ENCODE data around the gene ARFGAP3. TPM values are rescaled to one million over a fixed set of nuclear protein-coding genes. Genes with fewer than 3 reads are reported as not detected.

The ARFGAP3 gene
- total and polyA plus RNA-seq, 4 donors, result 37.0 to 41.0 (median 38.2) TPM

DNA sequence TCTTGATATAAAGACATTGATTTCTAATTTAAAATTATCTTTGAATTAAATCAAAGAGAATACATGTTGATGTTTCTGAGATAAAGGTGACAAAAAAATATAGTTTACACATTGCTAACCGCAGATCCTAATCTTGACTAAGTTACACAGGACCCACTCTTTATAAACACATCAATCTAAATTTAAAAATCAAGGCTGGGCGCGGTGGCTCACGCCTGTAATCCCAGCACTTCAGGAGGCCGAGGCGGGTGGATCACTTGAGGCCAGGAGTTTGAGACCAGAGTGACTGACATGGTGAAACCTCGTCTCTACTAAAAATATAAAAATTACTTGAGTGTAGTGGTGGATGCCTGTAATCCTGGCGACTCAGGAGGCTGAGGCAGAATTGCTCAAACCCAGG lies 1.9 kb downstream of the ARFGAP3 start:
- H3K36me3 ChIP-seq (ENCODE audit: control insufficient read depth, insufficient read depth, low read length), result peaks cover 4% of the 10 kb centered on the region
- H3K4me3 ChIP-seq (ENCODE audit: low read depth, low read length), result no peak overlapping the region
- WGBS (ENCODE audit: insufficient coverage), result no CpG with 5 or more reads among the region's 8 CpGs
- no peak overlapping the region for H3K27ac ChIP-seq (ENCODE audit: low read depth, low read length)
- no peaks in the 10 kb centered on the region for H3K27me3 ChIP-seq (ENCODE audit: control insufficient read depth, insufficient read depth, low read length)
- no peaks in the 10 kb centered on the region for H3K9me3 ChIP-seq (ENCODE audit: control insufficient read depth, insufficient read depth, low read length)
- peaks cover 27% of the 10 kb centered on the region for H3K4me1 ChIP-seq (ENCODE audit: control insufficient read depth, insufficient read depth, low read length)
- DNase-seq (ENCODE audit: low read depth in 4 of 6, low spot score in 6 of 6), result no peak

DNA sequence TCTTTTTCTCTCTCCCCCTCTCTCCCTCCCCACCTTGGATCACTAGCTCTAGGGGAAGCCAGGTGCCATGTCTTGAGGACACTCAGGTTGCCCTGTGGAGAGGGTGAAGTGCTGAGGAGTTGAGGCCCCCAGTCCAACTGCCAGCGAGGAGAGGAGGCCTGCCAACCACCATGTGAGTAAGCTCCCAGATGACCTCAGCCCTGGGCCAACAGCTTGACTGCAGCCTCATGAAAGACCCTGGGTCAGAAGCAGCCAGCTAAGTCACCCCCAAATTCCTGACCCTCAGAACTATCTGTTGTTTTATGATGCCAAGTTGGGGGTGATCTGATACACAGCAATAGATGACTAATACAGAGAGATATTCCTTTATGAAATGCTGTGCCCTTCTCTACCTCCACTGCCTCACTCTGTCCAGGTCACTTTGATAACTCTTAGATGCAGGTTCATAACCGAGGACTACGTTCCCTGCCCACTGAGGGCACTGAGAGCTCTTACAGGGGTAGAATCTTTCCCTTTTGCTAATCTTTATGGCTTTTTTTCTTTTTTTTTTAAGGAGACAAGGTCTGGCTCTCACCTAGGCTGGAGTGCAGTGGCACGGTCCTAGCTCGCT lies 8.0 kb downstream of the ARFGAP3 start:
- no peak overlapping the region for H3K4me3 ChIP-seq (ENCODE audit: low read depth, low read length)
- no peak overlapping the region for H3K27ac ChIP-seq (ENCODE audit: low read depth, low read length)
- H3K27me3 ChIP-seq (ENCODE audit: control insufficient read depth, insufficient read depth, low read length), result no peaks in the 10 kb centered on the region
- WGBS (ENCODE audit: insufficient coverage), result 96% methylated on average over 3 of the region's 5 CpGs
- peaks cover 25% of the 10 kb centered on the region for H3K36me3 ChIP-seq (ENCODE audit: control insufficient read depth, insufficient read depth, low read length)
- no peak for DNase-seq (ENCODE audit: low read depth in 4 of 6, low spot score in 6 of 6)
- no peaks in the 10 kb centered on the region for H3K9me3 ChIP-seq (ENCODE audit: control insufficient read depth, insufficient read depth, low read length)
- H3K4me1 ChIP-seq (ENCODE audit: control insufficient read depth, insufficient read depth, low read length), result no peaks in the 10 kb centered on the region

GRCh38 chr22:42847110-42847509 lies 10.0 kb downstream of the ARFGAP3 start:
- DNase-seq (ENCODE audit: low read depth in 4 of 6, low spot score in 6 of 6), result no peak
- no peaks in the 10 kb centered on the region for H3K27me3 ChIP-seq (ENCODE audit: control insufficient read depth, insufficient read depth, low read length)
- H3K4me3 ChIP-seq (ENCODE audit: low read depth, low read length), result no peak overlapping the region
- no peaks in the 10 kb centered on the region for H3K4me1 ChIP-seq (ENCODE audit: control insufficient read depth, insufficient read depth, low read length)
- WGBS (ENCODE audit: insufficient coverage), result 92% methylated on average over 2 of the region's 3 CpGs
- H3K36me3 ChIP-seq (ENCODE audit: control insufficient read depth, insufficient read depth, low read length), result peaks cover 39% of the 10 kb centered on the region
- no peak overlapping the region for H3K27ac ChIP-seq (ENCODE audit: low read depth, low read length)
- H3K9me3 ChIP-seq (ENCODE audit: control insufficient read depth, insufficient read depth, low read length), result no peaks in the 10 kb centered on the region

- DNase-seq (ENCODE audit: low read depth in 4 of 6, low spot score in 6 of 6), result no peak
- Histone ChIP-seq H3K27ac (ENCODE audit: low read depth, low read length) (no peak overlapping the region), H3K27me3 (ENCODE audit: control insufficient read depth, insufficient read depth, low read length) (no peaks in the 10 kb centered on the region), H3K9me3 (ENCODE audit: control insufficient read depth, insufficient read depth, low read length) (no peaks in the 10 kb centered on the region), H3K4me3 (ENCODE audit: low read depth, low read length) (no peak overlapping the region), H3K4me1 (ENCODE audit: control insufficient read depth, insufficient read depth, low read length) (no peaks in the 10 kb centered on the region), H3K36me3 (ENCODE audit: control insufficient read depth, insufficient read depth, low read length) (peaks cover 55% of the 10 kb centered on the region)
- 100% methylated on average over 2 of the region's 4 CpGs for WGBS (ENCODE audit: insufficient coverage)
Measured at GRCh38 chr22:42844756-42845155, 12.3 kb downstream of the ARFGAP3 start.

DNA sequence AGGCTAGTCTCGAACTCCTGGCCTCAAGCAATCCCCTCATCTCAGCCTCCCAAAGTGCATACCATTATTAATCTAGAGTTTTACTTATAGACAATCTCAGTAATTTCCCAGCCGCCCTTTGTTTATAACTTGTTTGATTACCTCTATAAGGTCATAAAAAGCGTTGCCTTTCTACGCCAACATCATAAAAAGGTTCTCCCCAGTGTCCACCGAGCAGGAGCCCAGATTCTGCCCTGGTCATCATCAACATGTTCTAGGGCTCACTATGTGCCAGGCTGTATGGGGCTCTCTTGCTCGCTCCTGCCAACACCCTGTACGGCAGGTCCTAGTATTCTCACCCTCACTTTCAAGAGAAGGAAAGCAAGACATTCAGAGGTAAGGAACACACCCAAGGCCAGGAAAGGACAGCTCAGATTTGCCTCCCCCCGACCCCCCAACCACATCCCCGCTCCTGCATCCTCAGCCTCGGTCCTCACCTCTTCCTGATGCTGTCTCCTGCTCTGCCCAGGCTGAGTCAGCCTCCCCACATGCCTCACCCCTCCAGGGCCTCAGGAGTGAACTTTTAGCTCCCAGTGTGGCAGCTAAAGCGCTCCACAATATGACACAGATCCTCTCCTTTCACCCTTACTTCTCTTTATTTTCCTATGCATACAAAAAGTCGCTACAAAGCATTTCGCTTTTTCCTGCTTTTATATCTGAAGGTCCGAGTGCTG lies 14.3 kb downstream of the ARFGAP3 start:
- H3K36me3 ChIP-seq (ENCODE audit: control insufficient read depth, insufficient read depth, low read length), result peaks cover 59% of the 10 kb centered on the region
- WGBS (ENCODE audit: insufficient coverage), result 93% methylated on average over 12 of the region's 14 CpGs
- no peak for DNase-seq (ENCODE audit: low read depth in 4 of 6, low spot score in 6 of 6)
- H3K9me3 ChIP-seq (ENCODE audit: control insufficient read depth, insufficient read depth, low read length), result no peaks in the 10 kb centered on the region
- no peaks in the 10 kb centered on the region for H3K27me3 ChIP-seq (ENCODE audit: control insufficient read depth, insufficient read depth, low read length)
- H3K27ac ChIP-seq (ENCODE audit: low read depth, low read length), result no peak overlapping the region
- H3K4me1 ChIP-seq (ENCODE audit: control insufficient read depth, insufficient read depth, low read length), result no peaks in the 10 kb centered on the region
- H3K4me3 ChIP-seq (ENCODE audit: low read depth, low read length), result no peak overlapping the region

GRCh38 chr22:42841444-42841843 lies 15.6 kb downstream of the ARFGAP3 start:
- Histone ChIP-seq H3K4me3 (ENCODE audit: low read depth, low read length) (no peak overlapping the region), H3K27ac (ENCODE audit: low read depth, low read length) (no peak overlapping the region), H3K27me3 (ENCODE audit: control insufficient read depth, insufficient read depth, low read length) (no peaks in the 10 kb centered on the region), H3K9me3 (ENCODE audit: control insufficient read depth, insufficient read depth, low read length) (no peaks in the 10 kb centered on the region), H3K4me1 (ENCODE audit: control insufficient read depth, insufficient read depth, low read length) (no peaks in the 10 kb centered on the region), H3K36me3 (ENCODE audit: control insufficient read depth, insufficient read depth, low read length) (peaks cover 67% of the 10 kb centered on the region)
- DNase-seq (ENCODE audit: low read depth in 4 of 6, low spot score in 6 of 6), result no peak
- 83% methylated on average over 1 of the region's 3 CpGs for WGBS (ENCODE audit: insufficient coverage)

GRCh38 chr22:42837556-42837955 lies 19.5 kb downstream of the ARFGAP3 start:
- WGBS (ENCODE audit: insufficient coverage), result 100% methylated on average over 3 of the region's 4 CpGs
- H3K27ac ChIP-seq (ENCODE audit: low read depth, low read length), result no peak overlapping the region
- DNase-seq (ENCODE audit: low read depth in 4 of 6, low spot score in 6 of 6), result no peak
- H3K36me3 ChIP-seq (ENCODE audit: control insufficient read depth, insufficient read depth, low read length), result peaks cover 59% of the 10 kb centered on the region
- no peaks in the 10 kb centered on the region for H3K27me3 ChIP-seq (ENCODE audit: control insufficient read depth, insufficient read depth, low read length)
- no peak overlapping the region for H3K4me3 ChIP-seq (ENCODE audit: low read depth, low read length)
- H3K9me3 ChIP-seq (ENCODE audit: control insufficient read depth, insufficient read depth, low read length), result no peaks in the 10 kb centered on the region
- H3K4me1 ChIP-seq (ENCODE audit: control insufficient read depth, insufficient read depth, low read length), result no peaks in the 10 kb centered on the region

- 100% methylated on average over 2 of the region's 5 CpGs for WGBS (ENCODE audit: insufficient coverage)
- no peak overlapping the region for H3K4me3 ChIP-seq (ENCODE audit: low read depth, low read length)
Measured at GRCh38 chr22:42836026-42836425, 21.0 kb downstream of the ARFGAP3 start.

GRCh38 chr22:42834177-42834949 lies 22.7 kb downstream of the ARFGAP3 start:
- Histone ChIP-seq H3K27ac (ENCODE audit: low read depth, low read length) (no peak overlapping the region), H3K4me3 (ENCODE audit: low read depth, low read length) (no peak overlapping the region), H3K4me1 (ENCODE audit: control insufficient read depth, insufficient read depth, low read length) (no peaks in the 10 kb centered on the region), H3K36me3 (ENCODE audit: control insufficient read depth, insufficient read depth, low read length) (peaks cover 59% of the 10 kb centered on the region), H3K27me3 (ENCODE audit: control insufficient read depth, insufficient read depth, low read length) (no peaks in the 10 kb centered on the region), H3K9me3 (ENCODE audit: control insufficient read depth, insufficient read depth, low read length) (no peaks in the 10 kb centered on the region)
- 93% methylated on average over 2 of the region's 5 CpGs for WGBS (ENCODE audit: insufficient coverage)
- DNase-seq (ENCODE audit: low read depth in 4 of 6, low spot score in 6 of 6), result no peak

More at GRCh38 chr22:42836026-42836425, 21.0 kb downstream of the ARFGAP3 start:
- Histone ChIP-seq H3K36me3 (ENCODE audit: control insufficient read depth, insufficient read depth, low read length) (peaks cover 62% of the 10 kb centered on the region), H3K4me1 (ENCODE audit: control insufficient read depth, insufficient read depth, low read length) (no peaks in the 10 kb centered on the region), H3K9me3 (ENCODE audit: control insufficient read depth, insufficient read depth, low read length) (no peaks in the 10 kb centered on the region), H3K27me3 (ENCODE audit: control insufficient read depth, insufficient read depth, low read length) (no peaks in the 10 kb centered on the region), H3K27ac (ENCODE audit: low read depth, low read length) (no peak overlapping the region)
- no peak for DNase-seq (ENCODE audit: low read depth in 4 of 6, low spot score in 6 of 6)

All from spinal cord (tissue), 10 donors.